Measurements from ENCODE around the gene TMEM69. TPM values are rescaled to one million over a fixed set of nuclear protein-coding genes. Genes with fewer than 3 reads are reported as not detected.

Gene TMEM69
- total and polyA plus RNA-seq, 2 of the 4 experiments (the other 2 are of a cell fraction): 19.9 to 33.6 TPM

- Histone ChIP-seq H3K9me1 (ENCODE audit: insufficient read depth, low read length) (no peaks in the 10 kb centered on the region; the same call in 1 of the 2 replicates), H4K20me1 (ENCODE audit: insufficient read depth, low read length) (no peaks in the 10 kb centered on the region), H3K14ac (replicated peaks; ENCODE audit: low read depth, low read length) (no peak overlapping the region), H3K4me3 (ENCODE audit: insufficient read depth, low read depth, low read length) (no peak overlapping the region), H3K27ac (ENCODE audit: insufficient read depth, low read length) (no peak overlapping the region), H2AFZ (replicated peaks; ENCODE audit: low read length, poor library complexity) (no peak overlapping the region), H2BK20ac (ENCODE audit: low read depth, low read length) (no peak overlapping the region), H3K79me1 (ENCODE audit: low read depth in 1 of 2, low read length in 2 of 2) (no peaks in the 10 kb centered on the region; a peak in 1 of 4 replicates), H3K56ac (ENCODE audit: extremely low read depth, insufficient read depth, low read length) (no peak overlapping the region), H3K4me1 (ENCODE audit: control insufficient read depth, insufficient read depth, low read length) (no peaks in the 10 kb centered on the region), H3K27me3 (ENCODE audit: control insufficient read depth, insufficient read depth, low read length) (no peaks in the 10 kb centered on the region), H2AK9ac (replicated peaks; ENCODE audit: low read depth, low read length, poor library complexity) (no peak overlapping the region), H3K36me3 (ENCODE audit: control insufficient read depth, insufficient read depth, low read length) (peaks cover 5% of the 10 kb centered on the region; the same call in 1 of the 2 replicates), H3K9me3 (ENCODE audit: control insufficient read depth, insufficient read depth, low read length) (no peaks in the 10 kb centered on the region), H3K9ac (ENCODE audit: low read depth, low read length) (no peak overlapping the region), H3K23ac (ENCODE audit: low read depth, low read length) (no peak overlapping the region), H3K18ac (ENCODE audit: low read depth, low read length) (no peak overlapping the region), H3K4ac (ENCODE audit: low read depth, low read length) (no peak overlapping the region), H3K4me2 (ENCODE audit: low read depth, low read length) (no peak overlapping the region), H2AK5ac (ENCODE audit: low read depth, low read length) (no peak overlapping the region), H2BK15ac (ENCODE audit: low read depth, low read length) (no peak overlapping the region), H4K8ac (ENCODE audit: low read depth in 2 of 2, low read length in 2 of 2) (no peak overlapping the region), H4K91ac (ENCODE audit: insufficient read depth, low read depth, low read length) (no peak overlapping the region), H2BK5ac (ENCODE audit: low read depth, low read length, poor library complexity, severe bottlenecking) (no peak overlapping the region), H4K5ac (ENCODE audit: low read depth, low read length) (no peak overlapping the region), H2BK120ac (ENCODE audit: low read depth, low read length) (no peak overlapping the region)
- dilution Hi-C loops (cut with HindIII; ENCODE audit: low sequenced_read_pairs, unreplicated experiment): no loop called here
- CTCF ChIA-PET: no interaction called here
- DNase-seq (no peak), ATAC-seq (ENCODE audit: low read depth) (no peak)
- POLR2A ChIA-PET (ENCODE audit: unreplicated experiment): no interaction called here
- in situ Hi-C loops (cut with MboI; ENCODE audit: low sequenced_read_pairs): no loop called here
- intact Hi-C loops (cut with micrococcal nuclease): no loop called here
- BruUV-seq (replicated peaks): no TSS peak
- no CpG with 5 or more reads among the region's 1 CpG for WGBS, 2 experiments (ENCODE audit: extremely low coverage in 2 of 2, insufficient read length in 1 of 2)
- TF ChIP-seq MAFK (IDR thresholded peaks at IDR 0.05; ENCODE audit: low read depth, low read length) (no peak), SMC3 (IDR thresholded peaks at IDR 0.05; ENCODE audit: low read depth, low read length) (no peak), RCOR1 (IDR thresholded peaks at IDR 0.05; ENCODE audit: insufficient replicate concordance, low read length) (no peak), ELK1 (IDR thresholded peaks at IDR 0.05; ENCODE audit: borderline replicate concordance, low read depth, low read length) (no peak), POLR2A (IDR thresholded peaks at IDR 0.05; ENCODE audit: low read depth, low read length) (no peak), BHLHE40 (IDR thresholded peaks at IDR 0.05; ENCODE audit: low read depth, low read length) (no peak), CTCF (conservative IDR thresholded peaks at IDR 0.05; ENCODE audit: low read depth, low read length) (no peak), USF2 (IDR thresholded peaks at IDR 0.05; ENCODE audit: low read depth, low read length) (no peak), FOS (IDR thresholded peaks at IDR 0.05; ENCODE audit: low read depth, low read length) (no peak), NFE2L2 (IDR thresholded peaks at IDR 0.05; ENCODE audit: low read depth, low read length) (no peak)
These were observed 42.9 kb downstream of the TMEM69 start for GRCh38 chr1:45730780-45731319.
